Measurements from ENCODE around the gene EMX2. TPM values are rescaled to one million over a fixed set of nuclear protein-coding genes. Genes with fewer than 3 reads are reported as not detected.

EMX2 gene
- total and polyA plus RNA-seq, 10 of the 15 experiments (the other 5 are each of a cell fraction or from before 2014, with no cell fraction given), result 0.12 TPM; not detected in 9

GRCh38 chr10:117519286-117519685, 23.3 kb upstream of the EMX2 start (continued):
- TF ChIP-seq, protein P1, sequence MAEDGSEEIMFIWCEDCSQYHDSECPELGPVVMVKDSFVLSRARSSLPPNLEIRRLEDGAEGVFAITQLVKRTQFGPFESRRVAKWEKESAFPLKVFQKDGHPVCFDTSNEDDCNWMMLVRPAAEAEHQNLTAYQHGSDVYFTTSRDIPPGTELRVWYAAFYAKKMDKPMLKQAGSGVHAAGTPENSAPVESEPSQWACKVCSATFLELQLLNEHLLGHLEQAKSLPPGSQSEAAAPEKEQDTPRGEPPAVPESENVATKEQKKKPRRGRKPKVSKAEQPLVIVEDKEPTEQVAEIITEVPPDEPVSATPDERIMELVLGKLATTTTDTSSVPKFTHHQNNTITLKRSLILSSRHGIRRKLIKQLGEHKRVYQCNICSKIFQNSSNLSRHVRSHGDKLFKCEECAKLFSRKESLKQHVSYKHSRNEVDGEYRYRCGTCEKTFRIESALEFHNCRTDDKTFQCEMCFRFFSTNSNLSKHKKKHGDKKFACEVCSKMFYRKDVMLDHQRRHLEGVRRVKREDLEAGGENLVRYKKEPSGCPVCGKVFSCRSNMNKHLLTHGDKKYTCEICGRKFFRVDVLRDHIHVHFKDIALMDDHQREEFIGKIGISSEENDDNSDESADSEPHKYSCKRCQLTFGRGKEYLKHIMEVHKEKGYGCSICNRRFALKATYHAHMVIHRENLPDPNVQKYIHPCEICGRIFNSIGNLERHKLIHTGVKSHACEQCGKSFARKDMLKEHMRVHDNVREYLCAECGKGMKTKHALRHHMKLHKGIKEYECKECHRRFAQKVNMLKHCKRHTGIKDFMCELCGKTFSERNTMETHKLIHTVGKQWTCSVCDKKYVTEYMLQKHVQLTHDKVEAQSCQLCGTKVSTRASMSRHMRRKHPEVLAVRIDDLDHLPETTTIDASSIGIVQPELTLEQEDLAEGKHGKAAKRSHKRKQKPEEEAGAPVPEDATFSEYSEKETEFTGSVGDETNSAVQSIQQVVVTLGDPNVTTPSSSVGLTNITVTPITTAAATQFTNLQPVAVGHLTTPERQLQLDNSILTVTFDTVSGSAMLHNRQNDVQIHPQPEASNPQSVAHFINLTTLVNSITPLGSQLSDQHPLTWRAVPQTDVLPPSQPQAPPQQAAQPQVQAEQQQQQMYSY (CRISPR knock-in tag; IDR thresholded peaks at IDR 0.05), result no peak
- TF ChIP-seq, protein P2, sequence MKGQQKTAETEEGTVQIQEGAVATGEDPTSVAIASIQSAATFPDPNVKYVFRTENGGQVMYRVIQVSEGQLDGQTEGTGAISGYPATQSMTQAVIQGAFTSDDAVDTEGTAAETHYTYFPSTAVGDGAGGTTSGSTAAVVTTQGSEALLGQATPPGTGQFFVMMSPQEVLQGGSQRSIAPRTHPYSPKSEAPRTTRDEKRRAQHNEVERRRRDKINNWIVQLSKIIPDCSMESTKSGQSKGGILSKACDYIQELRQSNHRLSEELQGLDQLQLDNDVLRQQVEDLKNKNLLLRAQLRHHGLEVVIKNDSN (IDR thresholded peaks at IDR 0.05; ENCODE audit: borderline replicate concordance, extremely low read length, insufficient read depth, low read depth, low read length), result no peak
- TF ChIP-seq TCF3 (IDR thresholded peaks at IDR 0.05; ENCODE audit: borderline replicate concordance, insufficient read depth, low read depth, low read length), result no peak
- no peak for TF ChIP-seq CBX3 (IDR thresholded peaks at IDR 0.05; ENCODE audit: borderline replicate concordance, low read depth)
- no peak for TF ChIP-seq RFX5 (IDR thresholded peaks at IDR 0.05; ENCODE audit: low read depth, low read length)
- TF ChIP-seq LARP7 (IDR thresholded peaks at IDR 0.05), result no peak

GRCh38 chr10:117519879-117520278, 22.7 kb upstream of the EMX2 start:
- no TSS peak for BruUV-seq (replicated peaks)
- Histone ChIP-seq H3K79me2 (ENCODE audit: control insufficient read depth, insufficient read depth, low read length) (no peaks in the 10 kb centered on the region), H3K4me3 (no peak overlapping the region), H3K9me3 (replicated peaks; ENCODE audit: control insufficient read depth, insufficient read depth, low read length) (no peaks in the 10 kb centered on the region), H3K27me3 (replicated peaks in 1 of 2; ENCODE audit: control insufficient read depth in 2 of 2, insufficient read depth in 2 of 2, low read length in 1 of 2) (no peaks in the 10 kb centered on the region; a peak in 1 of 4 replicates), H3K9ac (ENCODE audit: control insufficient read depth, insufficient read depth, low read length) (no peak overlapping the region), H3K27ac (ENCODE audit: control insufficient read depth, insufficient read depth) (no peak overlapping the region), H3K4me2 (ENCODE audit: control insufficient read depth, insufficient read depth) (no peak overlapping the region), H3K36me3 (ENCODE audit: control insufficient read depth in 2 of 2, insufficient read depth in 2 of 2, low read length in 1 of 2) (no peaks in the 10 kb centered on the region), H2AFZ (ENCODE audit: control insufficient read depth, low read depth, low read length) (no peak overlapping the region), H3K4me1 (ENCODE audit: control insufficient read depth, insufficient read depth, low read length) (no peaks in the 10 kb centered on the region), H4K20me1 (ENCODE audit: control insufficient read depth, insufficient read depth) (no peaks in the 10 kb centered on the region)
- WGBS (ENCODE audit: insufficient coverage, insufficient replicate concordance, low lambda C conversion rate, missing lambda C conversion rate), result 29% methylated on average over 3 of the region's 3 CpGs
- intact Hi-C loops (cut with micrococcal nuclease; ENCODE audit: unreplicated experiment), result no loop called here
- TF ChIP-seq BCL3 (IDR thresholded peaks at IDR 0.05; ENCODE audit: borderline replicate concordance, insufficient read depth, low read depth, low read length, poor library complexity, severe bottlenecking) (no peak), MYB (IDR thresholded peaks at IDR 0.05; ENCODE audit: borderline replicate concordance, low read depth, low read length) (no peak), NFYB (IDR thresholded peaks at IDR 0.05; ENCODE audit: insufficient read depth, low read depth, low read length) (no peak), ETV6 (conservative IDR thresholded peaks at IDR 0.05 in 1 of 2, IDR thresholded peaks at IDR 0.05 in 1 of 2; ENCODE audit: borderline replicate concordance in 1 of 2, low read depth in 1 of 2) (no peak), PAX8 (IDR thresholded peaks at IDR 0.05) (no peak), ATF3 (IDR thresholded peaks at IDR 0.05; ENCODE audit: borderline replicate concordance, extremely low read depth, low read depth, low read length) (no peak), BACH1 (IDR thresholded peaks at IDR 0.05; ENCODE audit: borderline replicate concordance) (no peak)
- TF ChIP-seq, protein P3, sequence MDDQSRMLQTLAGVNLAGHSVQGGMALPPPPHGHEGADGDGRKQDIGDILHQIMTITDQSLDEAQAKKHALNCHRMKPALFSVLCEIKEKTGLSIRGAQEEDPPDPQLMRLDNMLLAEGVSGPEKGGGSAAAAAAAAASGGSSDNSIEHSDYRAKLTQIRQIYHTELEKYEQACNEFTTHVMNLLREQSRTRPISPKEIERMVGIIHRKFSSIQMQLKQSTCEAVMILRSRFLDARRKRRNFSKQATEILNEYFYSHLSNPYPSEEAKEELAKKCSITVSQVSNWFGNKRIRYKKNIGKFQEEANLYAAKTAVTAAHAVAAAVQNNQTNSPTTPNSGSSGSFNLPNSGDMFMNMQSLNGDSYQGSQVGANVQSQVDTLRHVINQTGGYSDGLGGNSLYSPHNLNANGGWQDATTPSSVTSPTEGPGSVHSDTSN (IDR thresholded peaks at IDR 0.05; ENCODE audit: insufficient replicate concordance, low read depth, low read length), result no peak
- in situ Hi-C loops (cut with MboI), result no loop called here
- RAD21 ChIA-PET (ENCODE audit: unreplicated experiment), result interaction anchor here (0.6 kb wide), 1 partner anchor 196 kb away, joined by 3 read pairs; no protein-coding TSS in a partner anchor
- CTCF ChIA-PET, result no interaction called here
- DNase-seq (ENCODE audit: low read depth, low spot score), result no peak
- SMC1A ChIA-PET (ENCODE audit: uncharacterized antibody, unreplicated experiment), result interaction anchor here (0.6 kb wide), 1 partner anchor 1590 kb away, joined by 4 read pairs; no protein-coding TSS in a partner anchor
- ATAC-seq, result no peak
- POLR2A ChIA-PET, result no interaction called here
- no peak for FAIRE-seq

Data from GM12878 (cell line).